Measurements from ENCODE around the gene ITCH.

- TF ChIP-seq EZH2 (IDR thresholded peaks at IDR 0.05; ENCODE audit: insufficient read depth, poor library complexity, severe bottlenecking) (no peak), EZH2phosphoT487 (IDR thresholded peaks at IDR 0.05; ENCODE audit: insufficient read depth, low read depth) (no peak)
Observed at GRCh38 chr20:34479627-34480026, 116.6 kb downstream of the ITCH start.
